ENCODE results near the gene ME1.
"Not testable (repeated sequence)": the region's sequence is repeated elsewhere in the genome, so short reads cannot be mapped to it uniquely, and the experiment has no call there.

ME1 gene

GRCh38 chr6:83260577-83260976 is 170.3 kb downstream of the ME1 start:
- in situ Hi-C loops (cut with MboI; ENCODE audit: low sequenced_read_pairs) = no loop called here

- in situ Hi-C loops (cut with MboI; ENCODE audit: low sequenced_read_pairs) = no loop called here
These were observed 172.3 kb downstream of the ME1 start for GRCh38 chr6:83258517-83258916.

- in situ Hi-C loops (cut with MboI; ENCODE audit: low sequenced_read_pairs) = no loop called here
These were observed 173.1 kb downstream of the ME1 start for GRCh38 chr6:83257791-83258190.

- in situ Hi-C loops (cut with MboI; ENCODE audit: low sequenced_read_pairs) = not testable (repeated sequence)
These were observed 174.1 kb downstream of the ME1 start for GRCh38 chr6:83256719-83257118.

- in situ Hi-C loops (cut with MboI; ENCODE audit: low sequenced_read_pairs) = no loop called here
These were observed 178.1 kb downstream of the ME1 start for GRCh38 chr6:83252719-83253118.

GRCh38 chr6:83250235-83250634 is 180.6 kb downstream of the ME1 start:
- in situ Hi-C loops (cut with MboI; ENCODE audit: low sequenced_read_pairs) = no loop called here

- in situ Hi-C loops (cut with MboI; ENCODE audit: low sequenced_read_pairs) = no loop called here
These were observed 183.4 kb downstream of the ME1 start for GRCh38 chr6:83247471-83247870.

GRCh38 chr6:83231146-83231545 is 199.7 kb downstream of the ME1 start:
- in situ Hi-C loops (cut with MboI; ENCODE audit: low sequenced_read_pairs) = no loop called here

- in situ Hi-C loops (cut with MboI; ENCODE audit: low sequenced_read_pairs) = loop anchor here (10.0 kb wide), 1 partner anchor 188 kb away; no protein-coding TSS in a partner anchor
These were observed 204.3 kb downstream of the ME1 start for GRCh38 chr6:83226517-83226916.

- in situ Hi-C loops (cut with MboI; ENCODE audit: low sequenced_read_pairs) = loop anchor here (5.0 to 25.0 kb wide), 3 partner anchors 193 to 960 kb away; no protein-coding TSS in a partner anchor
These were observed 208.9 kb downstream of the ME1 start for GRCh38 chr6:83221889-83222479.

- in situ Hi-C loops (cut with MboI; ENCODE audit: low sequenced_read_pairs) = loop anchor here (5.0 to 25.0 kb wide), 3 partner anchors 194 to 959 kb away; no protein-coding TSS in a partner anchor
These were observed 209.6 kb downstream of the ME1 start for GRCh38 chr6:83221276-83221675.

- in situ Hi-C loops (cut with MboI; ENCODE audit: low sequenced_read_pairs) = loop anchor here (5.0 to 25.0 kb wide), 3 partner anchors 195 to 958 kb away; no protein-coding TSS in a partner anchor
These were observed 210.7 kb downstream of the ME1 start for GRCh38 chr6:83220121-83220520.

- in situ Hi-C loops (cut with MboI; ENCODE audit: low sequenced_read_pairs) = loop anchor here (25.0 kb wide), 1 partner anchor 956 kb away; no protein-coding TSS in a partner anchor
These were observed 212.2 kb downstream of the ME1 start for GRCh38 chr6:83218646-83219045.

- in situ Hi-C loops (cut with MboI; ENCODE audit: low sequenced_read_pairs) = loop anchor here (25.0 kb wide), 1 partner anchor 955 kb away; no protein-coding TSS in a partner anchor
These were observed 214.0 kb downstream of the ME1 start for GRCh38 chr6:83216806-83217205.

- in situ Hi-C loops (cut with MboI; ENCODE audit: low sequenced_read_pairs) = loop anchor here (25.0 kb wide), 1 partner anchor 953 kb away; no protein-coding TSS in a partner anchor
These were observed 215.5 kb downstream of the ME1 start for GRCh38 chr6:83215131-83216047.

GRCh38 chr6:83202031-83202430 is 228.8 kb downstream of the ME1 start:
- in situ Hi-C loops (cut with MboI; ENCODE audit: low sequenced_read_pairs) = loop anchor here (25.0 kb wide), 1 partner anchor 940 kb away; no protein-coding TSS in a partner anchor

- in situ Hi-C loops (cut with MboI; ENCODE audit: low sequenced_read_pairs) = loop anchor here (25.0 kb wide), 1 partner anchor 938 kb away; no protein-coding TSS in a partner anchor
These were observed 231.0 kb downstream of the ME1 start for GRCh38 chr6:83199863-83200225.

- in situ Hi-C loops (cut with MboI; ENCODE audit: low sequenced_read_pairs) = no loop called here
These were observed 231.5 kb downstream of the ME1 start for GRCh38 chr6:83199173-83199862.

GRCh38 chr6:83198486-83199172 is 232.2 kb downstream of the ME1 start:
- in situ Hi-C loops (cut with MboI; ENCODE audit: low sequenced_read_pairs) = no loop called here
